ENCODE data around the gene VIP. TPM values are rescaled to one million over a fixed set of nuclear protein-coding genes. Genes with fewer than 3 reads are reported as not detected.

VIP gene
- total RNA-seq, 1 experiment from 2014 or later: not detected

GRCh38 chr6:152769159-152769558 is 18.6 kb downstream of the VIP start:
- ChIA-PET CTCF (no interaction called here), POLR2A (no interaction called here)
- Mint-ChIP-seq H3K36me3 (no peaks in the 10 kb centered on the region), H3K27ac (no peak overlapping the region), H3K4me3 (no peak overlapping the region), H3K4me1 (no peaks in the 10 kb centered on the region), H3K9me3 (no peaks in the 10 kb centered on the region), H3K27me3 (ENCODE audit: low read depth) (no peaks in the 10 kb centered on the region)
- ATAC-seq: no peak
- TF ChIP-seq ZNF121 (CRISPR knock-in tag; IDR thresholded peaks at IDR 0.05) (no peak), NR2C2 (CRISPR knock-in tag; IDR thresholded peaks at IDR 0.05) (no peak), STAT6 (CRISPR knock-in tag; conservative IDR thresholded peaks at IDR 0.05; ENCODE audit: low read depth) (no peak), GRHL2 (CRISPR knock-in tag; IDR thresholded peaks at IDR 0.05; ENCODE audit: insufficient replicate concordance, severe bottlenecking) (no peak), ZNF396 (CRISPR knock-in tag; IDR thresholded peaks at IDR 0.05; ENCODE audit: borderline replicate concordance) (no peak), EMX1 (CRISPR knock-in tag; IDR thresholded peaks at IDR 0.05) (no peak), TEAD4 (CRISPR knock-in tag; IDR thresholded peaks at IDR 0.05) (no peak), NR3C1 (CRISPR knock-in tag; conservative IDR thresholded peaks at IDR 0.05; ENCODE audit: low read depth) (no peak), MXD4 (CRISPR knock-in tag; IDR thresholded peaks at IDR 0.05; ENCODE audit: borderline replicate concordance) (no peak), ETV6 (CRISPR knock-in tag; IDR thresholded peaks at IDR 0.05) (no peak), ZNF512 (CRISPR knock-in tag; IDR thresholded peaks at IDR 0.05; ENCODE audit: borderline replicate concordance) (no peak), NFE2L1 (CRISPR knock-in tag; IDR thresholded peaks at IDR 0.05) (no peak)
- TF ChIP-seq, protein P1, sequence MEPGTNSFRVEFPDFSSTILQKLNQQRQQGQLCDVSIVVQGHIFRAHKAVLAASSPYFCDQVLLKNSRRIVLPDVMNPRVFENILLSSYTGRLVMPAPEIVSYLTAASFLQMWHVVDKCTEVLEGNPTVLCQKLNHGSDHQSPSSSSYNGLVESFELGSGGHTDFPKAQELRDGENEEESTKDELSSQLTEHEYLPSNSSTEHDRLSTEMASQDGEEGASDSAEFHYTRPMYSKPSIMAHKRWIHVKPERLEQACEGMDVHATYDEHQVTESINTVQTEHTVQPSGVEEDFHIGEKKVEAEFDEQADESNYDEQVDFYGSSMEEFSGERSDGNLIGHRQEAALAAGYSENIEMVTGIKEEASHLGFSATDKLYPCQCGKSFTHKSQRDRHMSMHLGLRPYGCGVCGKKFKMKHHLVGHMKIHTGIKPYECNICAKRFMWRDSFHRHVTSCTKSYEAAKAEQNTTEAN (CRISPR knock-in tag; IDR thresholded peaks at IDR 0.05): no peak
- TF ChIP-seq, protein P2, sequence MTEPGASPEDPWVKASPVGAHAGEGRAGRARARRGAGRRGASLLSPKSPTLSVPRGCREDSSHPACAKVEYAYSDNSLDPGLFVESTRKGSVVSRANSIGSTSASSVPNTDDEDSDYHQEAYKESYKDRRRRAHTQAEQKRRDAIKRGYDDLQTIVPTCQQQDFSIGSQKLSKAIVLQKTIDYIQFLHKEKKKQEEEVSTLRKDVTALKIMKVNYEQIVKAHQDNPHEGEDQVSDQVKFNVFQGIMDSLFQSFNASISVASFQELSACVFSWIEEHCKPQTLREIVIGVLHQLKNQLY (CRISPR knock-in tag; IDR thresholded peaks at IDR 0.05): no peak
- TF ChIP-seq, protein P3, sequence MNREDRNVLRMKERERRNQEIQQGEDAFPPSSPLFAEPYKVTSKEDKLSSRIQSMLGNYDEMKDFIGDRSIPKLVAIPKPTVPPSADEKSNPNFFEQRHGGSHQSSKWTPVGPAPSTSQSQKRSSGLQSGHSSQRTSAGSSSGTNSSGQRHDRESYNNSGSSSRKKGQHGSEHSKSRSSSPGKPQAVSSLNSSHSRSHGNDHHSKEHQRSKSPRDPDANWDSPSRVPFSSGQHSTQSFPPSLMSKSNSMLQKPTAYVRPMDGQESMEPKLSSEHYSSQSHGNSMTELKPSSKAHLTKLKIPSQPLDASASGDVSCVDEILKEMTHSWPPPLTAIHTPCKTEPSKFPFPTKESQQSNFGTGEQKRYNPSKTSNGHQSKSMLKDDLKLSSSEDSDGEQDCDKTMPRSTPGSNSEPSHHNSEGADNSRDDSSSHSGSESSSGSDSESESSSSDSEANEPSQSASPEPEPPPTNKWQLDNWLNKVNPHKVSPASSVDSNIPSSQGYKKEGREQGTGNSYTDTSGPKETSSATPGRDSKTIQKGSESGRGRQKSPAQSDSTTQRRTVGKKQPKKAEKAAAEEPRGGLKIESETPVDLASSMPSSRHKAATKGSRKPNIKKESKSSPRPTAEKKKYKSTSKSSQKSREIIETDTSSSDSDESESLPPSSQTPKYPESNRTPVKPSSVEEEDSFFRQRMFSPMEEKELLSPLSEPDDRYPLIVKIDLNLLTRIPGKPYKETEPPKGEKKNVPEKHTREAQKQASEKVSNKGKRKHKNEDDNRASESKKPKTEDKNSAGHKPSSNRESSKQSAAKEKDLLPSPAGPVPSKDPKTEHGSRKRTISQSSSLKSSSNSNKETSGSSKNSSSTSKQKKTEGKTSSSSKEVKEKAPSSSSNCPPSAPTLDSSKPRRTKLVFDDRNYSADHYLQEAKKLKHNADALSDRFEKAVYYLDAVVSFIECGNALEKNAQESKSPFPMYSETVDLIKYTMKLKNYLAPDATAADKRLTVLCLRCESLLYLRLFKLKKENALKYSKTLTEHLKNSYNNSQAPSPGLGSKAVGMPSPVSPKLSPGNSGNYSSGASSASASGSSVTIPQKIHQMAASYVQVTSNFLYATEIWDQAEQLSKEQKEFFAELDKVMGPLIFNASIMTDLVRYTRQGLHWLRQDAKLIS (CRISPR knock-in tag; IDR thresholded peaks at IDR 0.05; ENCODE audit: borderline replicate concordance): no peak
- no peak for DNase-seq (ENCODE audit: low spot score)

DNA sequence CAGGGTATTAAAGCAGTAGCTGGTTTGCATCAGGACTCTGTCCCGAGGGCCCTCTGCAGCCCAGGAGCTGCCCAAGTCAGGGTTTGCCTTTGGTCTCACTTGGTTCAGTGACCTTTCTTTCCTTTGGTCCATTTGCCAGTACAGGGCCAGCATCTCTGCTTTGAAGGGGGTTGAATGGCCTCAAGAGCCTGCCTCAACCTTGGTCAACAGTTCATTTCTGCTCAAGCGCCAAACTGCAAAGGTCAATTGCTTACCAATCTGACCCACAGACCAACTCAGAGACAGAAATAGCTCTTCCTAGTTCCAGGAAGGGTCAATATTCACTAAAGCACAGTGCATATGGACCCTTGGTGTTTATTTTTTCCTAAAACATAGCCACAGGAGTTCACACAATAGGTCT is 19.4 kb downstream of the VIP start:
- no peaks in the 10 kb centered on the region for H3K27me3 Mint-ChIP-seq (ENCODE audit: low read depth)
- ChIA-PET POLR2A (no interaction called here), CTCF (no interaction called here)
- no peaks in the 10 kb centered on the region for H3K9me3 Mint-ChIP-seq
- DNase-seq (ENCODE audit: low spot score) (no peak), ATAC-seq (no peak)
- no peaks in the 10 kb centered on the region for H3K4me1 Mint-ChIP-seq
- no peak for TF ChIP-seq PRRX2 (CRISPR knock-in tag; IDR thresholded peaks at IDR 0.05)
- no peak for TF ChIP-seq ZNF138 (CRISPR knock-in tag; conservative IDR thresholded peaks at IDR 0.05)
- no peak for TF ChIP-seq GABPB1 (CRISPR knock-in tag; IDR thresholded peaks at IDR 0.05)
- no peak for TF ChIP-seq ZNF121 (CRISPR knock-in tag; IDR thresholded peaks at IDR 0.05)
- TF ChIP-seq CTCF (IDR thresholded peaks at IDR 0.05): no peak
- TF ChIP-seq ZNF317 (CRISPR knock-in tag; IDR thresholded peaks at IDR 0.05; ENCODE audit: borderline replicate concordance, low read depth): no peak
- TF ChIP-seq NFYB (CRISPR knock-in tag; conservative IDR thresholded peaks at IDR 0.05; ENCODE audit: low read depth): no peak
- H3K27ac Mint-ChIP-seq: no peak overlapping the region
- no peak overlapping the region for H3K4me3 Mint-ChIP-seq
- H3K36me3 Mint-ChIP-seq: no peaks in the 10 kb centered on the region

Data from WTC11 (cell line).